K562 (cell line): Measurements from ENCODE around the gene FBLN2. TPM values are rescaled to one million over a fixed set of nuclear protein-coding genes. Genes with fewer than 3 reads are reported as not detected.

Experiments
- ATAC-seq: fragments of 200-7000 bp; cut with Tn5 transposase; 3 replicates; pipeline ENCODE4 v1.9.1; 2020; ENCODE audit warnings: moderate library complexity
- BruUV-seq: library from RNA; stranded (reverse); fragments of 400-500 nt; replicated peaks from 2 replicates; lab custom pipeline; 2021; lab: Mats Ljungman, UMichigan
- CTCF ChIA-PET: fragments of 300-600 bp; formaldehyde crosslinking; extraction: SDS; loops from one replicate; lab custom pipeline; 2021; ENCODE audit warnings: low intra/inter-chr PET ratio; lab: Yijun Ruan, JAX
- POLR2A ChIA-PET: fragments of 300-600, 350-650 bp; sonication (Branson Sonifier 250); formaldehyde crosslinking; extraction: SDS; loops from one replicate; lab custom pipeline; 2021; ENCODE audit warnings: antibody characterized with exemption, inconsistent platforms; lab: Yijun Ruan, JAX
- DNase-seq, 4 experiments: peaks; one replicate each; pipeline versions ENCODE4 v3.0.0 to v3.0.0-alpha.2; 2011 to 2018; ENCODE audit warnings: low spot score in 3 of 4, mixed read lengths in 3 of 4; ENCODE audit errors: extremely low read depth in 1 of 4
- FAIRE-seq: peaks from 2 replicates; lab custom pipeline; 2011; peaks lifted over from hg19 to GRCh38; lab: Jason Lieb, UNC
- H2AFZ ChIP-seq: 2 replicates; pipeline ENCODE4 v1.6.0; 2011; ENCODE audit warnings: low read depth, low read length, control low read depth, inconsistent platforms
- H3K27ac ChIP-seq: fragments of 200-600 bp; 3 replicates; pipeline ENCODE4 v1.8.0; 2011; ENCODE audit warnings: low read depth, mild to moderate bottlenecking, control low read depth, inconsistent platforms, low read length, moderate library complexity, mixed read lengths; ENCODE audit errors: extremely low read depth
- H3K27me3 ChIP-seq, 2 experiments: fragments of 300-600 bp in 1 of 2; 2 replicates in 1 of 2; 3 replicates in 1 of 2; pipeline versions ENCODE4 v1.6.0 to v1.8.0; 2011; ENCODE audit warnings: inconsistent platforms in 2 of 2, low read length in 2 of 2, mild to moderate bottlenecking in 1 of 2, mixed read lengths in 1 of 2, moderate library complexity in 1 of 2; ENCODE audit not compliant: control insufficient read depth in 2 of 2, insufficient read depth in 2 of 2
- H3K36me3 ChIP-seq: fragments of 300-600 bp; 3 replicates; pipeline ENCODE4 v1.8.0; 2011; ENCODE audit warnings: mild to moderate bottlenecking, low read length, inconsistent platforms; ENCODE audit not compliant: control insufficient read depth, insufficient read depth
- H3K4me1 ChIP-seq, 2 experiments: fragments of 200-600 bp in 1 of 2; replicated peaks in 1 of 2; 2 replicates in 1 of 2; 3 replicates in 1 of 2; pipeline versions ENCODE4 v1.5.1 to v1.8.0; 2011; ENCODE audit warnings: inconsistent platforms in 2 of 2, low read length in 2 of 2, mild to moderate bottlenecking in 1 of 2, mixed read lengths in 1 of 2, moderate library complexity in 1 of 2; ENCODE audit not compliant: control insufficient read depth in 2 of 2, insufficient read depth in 2 of 2
- H3K4me2 ChIP-seq: 2 replicates; pipeline ENCODE4 v1.6.1; 2011; ENCODE audit warnings: low read length, control low read depth, inconsistent platforms, mixed read lengths; ENCODE audit not compliant: insufficient read depth
- H3K4me3 ChIP-seq: fragments of 200-600 bp; sonication (generic), shearing (Covaris generic); 2 replicates; pipeline ENCODE4 v1.5.1; 2016; ENCODE audit warnings: control low read depth, inconsistent platforms
- H3K79me2 ChIP-seq: fragments of 200-600 bp; 3 replicates; pipeline ENCODE4 v1.8.0; 2011; ENCODE audit warnings: low read length, inconsistent platforms; ENCODE audit not compliant: control insufficient read depth, insufficient read depth
- H3K9ac ChIP-seq, 2 experiments: 2 replicates each; pipeline versions ENCODE4 v1.6.0 to v1.6.1; 2011; ENCODE audit warnings: low read depth in 2 of 2, low read length in 2 of 2, control low read depth in 1 of 2, inconsistent platforms in 1 of 2, mild to moderate bottlenecking in 1 of 2, mixed read lengths in 1 of 2; ENCODE audit not compliant: insufficient read depth in 1 of 2
- H3K9me1 ChIP-seq: one replicate; pipeline ENCODE4 v1.6.0; 2011; ENCODE audit warnings: inconsistent platforms, mild to moderate bottlenecking, low read length, moderate library complexity; ENCODE audit not compliant: control insufficient read depth, insufficient read depth
- H3K9me3 ChIP-seq: replicated peaks from 2 replicates; pipeline ENCODE4 v1.5.1; 2011; ENCODE audit warnings: low read depth, low read length, inconsistent platforms; ENCODE audit not compliant: control insufficient read depth, insufficient read depth
- H4K20me1 ChIP-seq: replicated peaks from 2 replicates; pipeline ENCODE4 v1.6.1; 2011; ENCODE audit warnings: low read length, inconsistent platforms, mixed read lengths; ENCODE audit not compliant: control insufficient read depth, insufficient read depth
- CBX8 ChIP-seq: fragments of 200-600 bp; sonication (generic); IDR thresholded peaks from 2 replicates; pipeline ENCODE4 v1.6.1; 2012; ENCODE audit warnings: borderline replicate concordance, mixed run types, low read depth, mild to moderate bottlenecking, moderate library complexity, mixed read lengths, low read length, control low read depth, inconsistent platforms; ENCODE audit not compliant: poor library complexity, severe bottlenecking; ENCODE audit errors: extremely low read depth
- CUX1 ChIP-seq: fragments of 200-800 bp; sonication (Bioruptor generic); IDR thresholded peaks from 2 replicates; pipeline ENCODE4 v1.6.1; 2016; ENCODE audit warnings: missing genetic modification characterization, missing compliant biosample characterization
- CXXC5 ChIP-seq: fragments of 250-450 bp; sonication (Bioruptor Pico); IDR thresholded peaks from 2 replicates; pipeline ENCODE4 v1.8.0; 2022; ENCODE audit warnings: inconsistent platforms, mild to moderate bottlenecking, moderate library complexity
- DLX4 ChIP-seq: fragments of 250-450 bp; sonication (Bioruptor Pico); IDR thresholded peaks from 2 replicates; pipeline ENCODE4 v1.6.1; 2021; ENCODE audit warnings: mild to moderate bottlenecking
- KAT2B ChIP-seq: IDR thresholded peaks from one replicate; pipeline ENCODE4 v1.6.1; 2012; ENCODE audit warnings: low read depth, mild to moderate bottlenecking, control low read depth, inconsistent platforms, low read length, moderate library complexity
- NFE2 ChIP-seq: IDR thresholded peaks from 2 replicates; pipeline ENCODE4 v1.6.1; 2014; ENCODE audit warnings: antibody characterized with exemption, low read depth
- RBM34 ChIP-seq: fragments of 200-400 bp; formaldehyde crosslinking; IDR thresholded peaks from 2 replicates; pipeline ENCODE4 v1.6.1; 2018; ENCODE audit warnings: low read length, borderline replicate concordance; ENCODE audit not compliant: insufficient read depth
- RNF219 ChIP-seq: fragments of 250-450 bp; sonication (Bioruptor Pico); IDR thresholded peaks from 2 replicates; pipeline ENCODE4 v1.5.0; 2022; ENCODE audit warnings: mild to moderate bottlenecking
- ZBED1 ChIP-seq: IDR thresholded peaks from 2 replicates; pipeline ENCODE4 v1.6.1; 2014
- ZFP91 ChIP-seq: sonication (generic); formaldehyde crosslinking; IDR thresholded peaks from 2 replicates; pipeline ENCODE4 v1.8.0; 2022; ENCODE audit warnings: mild to moderate bottlenecking, missing genetic modification reagents
- WGBS: fragments of 100-300 bp; shearing (Covaris generic); methylation state at CpG from one replicate; pipeline ENCODE4 v1.1.6; 2016; ENCODE audit warnings: low coverage, mixed read lengths; ENCODE audit not compliant: insufficient coverage; ENCODE audit errors: missing lambda C conversion rate; 5-methylcytosine and 5-hydroxymethylcytosine counted together
- in situ Hi-C: fragments of 300-500 bp; cut with MboI; formaldehyde crosslinking; loops from 4 replicates; pipeline ENCODE4 v1.15.0; 2018; ENCODE audit warnings: inconsistent platforms, mixed read lengths
- intact Hi-C: fragments of 100-400 bp; cut with micrococcal nuclease; formaldehyde crosslinking; loops from 2 replicates; pipeline ENCODE4 v1.14.2; 2022
- polyA plus RNA-seq, 8 experiments: library from polyadenylated mRNA; depleted of rRNA in 4 of 8; stranded (reverse) in 5 of 8; unstranded in 3 of 8; fragments of >200 nt; fragmentation: Nextera tagmentation in 2 of 8; fragmentation: Illumina TruSeq in 1 of 8; extraction: Ambion mirVana in 2 of 8; extraction: Trizol in 1 of 8; gene quantifications; 2 replicates each; pipeline versions ENCODE4 v1.2.1 to v1.2.3, GENCODE V29; 2011 to 2014; ENCODE audit warnings: inconsistent platforms in 1 of 8, missing spikeins in 1 of 8
- total RNA-seq, 7 experiments: library from RNA; depleted of rRNA in 6 of 7; stranded (reverse); fragments of >200 nt in 6 of 7; fragmentation: Illumina TruSeq in 2 of 7; extraction: Trizol in 2 of 7; gene quantifications; 2 replicates each; pipeline versions ENCODE4 v1.2.1 to v1.2.3, GENCODE V29; 2011 to 2021; ENCODE audit warnings: low replicate concordance in 1 of 7

Gene FBLN2
- total and polyA plus RNA-seq, 9 of the 15 experiments (the other 6 are each of a cell fraction or from before 2014, with no cell fraction given): 0.03 to 0.10 (median 0.04) TPM; not detected in 6

- in situ Hi-C loops: no loop called here
- FAIRE-seq: no peak
- no TSS peak for BruUV-seq
Measured at GRCh38 chr3:13557926-13558325, 9.0 kb downstream of the FBLN2 start.

More at GRCh38 chr3:13557926-13558325, 9.0 kb downstream of the FBLN2 start:
- peaks cover 6 to 18% of the 10 kb centered on the region in 2 experiments; a peak in 4 of 5 replicates for H3K4me1 ChIP-seq
- H2AFZ ChIP-seq: no peak overlapping the region
- H3K9ac ChIP-seq: 0 out of 4 replicates have a peak overlapping the region, but pooled peaks of 1 of the 2 experiments have one; percentile 23
- DNase-seq: no peak
- ChIA-PET POLR2A (interaction anchor here (0.7 kb wide), 1 partner anchor 17 kb away, joined by 3 read pairs; no protein-coding TSS in a partner anchor), CTCF (no interaction called here)
- TF ChIP-seq ZBED1 (no peak), ZFP91 (CRISPR knock-in tag) (no peak), RNF219 (no peak), RBM34 (no peak), CBX8 (no peak), CXXC5 (CRISPR knock-in tag) (no peak), DLX4 (CRISPR knock-in tag) (no peak), NFE2 (no peak), CUX1 (no peak), KAT2B (no peak)
- no peak overlapping the region for H3K4me3 ChIP-seq
- no peak overlapping the region for H3K27ac ChIP-seq
- no peaks in the 10 kb centered on the region for H3K79me2 ChIP-seq
- no peak for ATAC-seq
- H3K4me2 ChIP-seq: no peak overlapping the region
- H4K20me1 ChIP-seq: peaks cover 12% of the 10 kb centered on the region; the same call in 1 of the 2 replicates
- no peaks in the 10 kb centered on the region; the same call in 1 of the 2 replicates for H3K9me3 ChIP-seq
- peaks cover 20 to 58% of the 10 kb centered on the region in 2 experiments; a peak in 4 of 5 replicates for H3K27me3 ChIP-seq
- 19% methylated on average over 11 of the region's 11 CpGs for WGBS
- intact Hi-C loops: loop anchor here (10.0 kb wide), 1 partner anchor 87 kb away; no protein-coding TSS in a partner anchor
- no peaks in the 10 kb centered on the region for H3K9me1 ChIP-seq
- no peaks in the 10 kb centered on the region for H3K36me3 ChIP-seq
